Middle frontal gyrus (tissue), 1 donor: ENCODE data around the gene NT5C3B.
A peak's percentile ranks its signal among the peaks of the same experiment; 100 is the strongest.

Experiments
- DNase-seq: peaks from one replicate; pipeline ENCODE4 v3.0.0-alpha.2; 2015; ENCODE audit warnings: low spot score; ENCODE audit errors: extremely low spot score

NT5C3B gene

GRCh38 chr17:41811549-41812380 lies 24.3 kb downstream of the NT5C3B start, which contains the start of gene P3H4:
Gene P3H4 (minus strand): TSS chr17:41811949. CDS start chr17:41811915, 34 bp downstream.
- DNase-seq: peak; percentile 55

GRCh38 chr17:41810659-41811548 lies 25.1 kb downstream of the NT5C3B start:
- no peak for DNase-seq

- no peak for DNase-seq
These were observed 29.2 kb downstream of the NT5C3B start for GRCh38 chr17:41806685-41807445.

- no peak for DNase-seq
These were observed 32.7 kb downstream of the NT5C3B start for GRCh38 chr17:41803049-41804020.

- DNase-seq: peak; percentile 57
These were observed 34.4 kb downstream of the NT5C3B start for GRCh38 chr17:41801374-41802271.

- DNase-seq: no peak
These were observed 35.2 kb downstream of the NT5C3B start for GRCh38 chr17:41800601-41801373.

GRCh38 chr17:41799366-41799765 lies 36.7 kb downstream of the NT5C3B start:
- no peak for DNase-seq

- no peak for DNase-seq
These were observed 38.7 kb downstream of the NT5C3B start for GRCh38 chr17:41797377-41797776.

GRCh38 chr17:41796121-41796895 lies 39.7 kb downstream of the NT5C3B start:
- DNase-seq: no peak

GRCh38 chr17:41794540-41794975 lies 41.5 kb downstream of the NT5C3B start:
- no peak for DNase-seq

- DNase-seq: no peak
These were observed 42.1 kb downstream of the NT5C3B start for GRCh38 chr17:41793784-41794539.

- no peak for DNase-seq
These were observed 42.9 kb downstream of the NT5C3B start for GRCh38 chr17:41792845-41793783.

- no peak for DNase-seq
These were observed 49.0 kb downstream of the NT5C3B start for GRCh38 chr17:41787021-41787418.

GRCh38 chr17:41786227-41787020 lies 49.6 kb downstream of the NT5C3B start, which contains the start of gene JUP:
Gene JUP (minus strand): TSS chr17:41786711. CDS start chr17:41771854, 14,857 bp downstream.
- DNase-seq: peak; percentile 99

GRCh38 chr17:41785859-41786226 lies 50.2 kb downstream of the NT5C3B start:
- no peak for DNase-seq
